Measurements from ENCODE around the gene HPS5. TPM values are rescaled to one million over a fixed set of nuclear protein-coding genes. Genes with fewer than 3 reads are reported as not detected.

The HPS5 gene
- total and polyA plus RNA-seq, 2 of the 13 experiments (the other 11 are each of a cell fraction or from before 2014, with no cell fraction given): 6.6 to 25.5 TPM

DNA sequence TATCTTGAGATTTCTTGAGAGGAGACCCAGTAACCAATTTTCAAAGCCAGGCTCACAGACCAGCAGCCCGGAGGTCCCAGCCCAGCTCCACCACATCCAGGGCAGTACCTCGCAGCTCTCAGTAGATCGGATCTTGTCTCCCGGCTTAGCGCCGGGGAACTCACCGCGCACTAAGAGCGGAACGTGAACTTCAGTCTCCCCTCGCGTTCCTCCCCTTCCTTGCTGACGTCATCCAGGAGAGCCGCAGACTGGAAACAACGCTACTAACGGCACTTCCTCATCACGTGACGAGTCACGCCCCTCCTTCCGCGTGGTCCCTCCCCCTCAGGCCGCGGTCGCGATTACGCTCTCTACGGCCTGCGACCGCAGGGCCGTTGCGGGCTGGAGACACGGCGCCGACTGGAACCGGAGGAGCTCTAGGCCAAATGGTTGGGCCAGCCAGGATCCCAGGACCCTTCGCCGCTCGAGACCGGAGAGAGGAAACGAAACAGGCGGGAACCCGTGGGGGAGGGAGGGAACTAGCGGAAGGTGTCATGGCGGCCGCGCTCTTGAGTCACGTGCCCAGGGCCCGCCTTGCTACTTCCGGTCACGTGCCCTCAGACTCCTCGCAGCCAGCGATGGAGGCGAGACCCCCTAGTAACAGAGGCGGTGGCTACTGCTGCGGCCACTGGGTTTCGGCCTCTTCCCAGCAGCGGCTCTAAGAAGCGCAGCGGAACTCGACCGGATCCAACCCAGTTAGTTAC is at the start of gene HPS5, which contains the start of gene GTF2H1 (continued):
- TF ChIP-seq ZNF740 (CRISPR knock-in tag; IDR thresholded peaks at IDR 0.05) (peak; percentile 80; the same call in 1 of the 2 replicates), MLX (CRISPR knock-in tag; IDR thresholded peaks at IDR 0.05) (peak; percentile 86), MIER2 (CRISPR knock-in tag; IDR thresholded peaks at IDR 0.05) (0 out of 2 replicates have a peak, but pooled peaks have one; percentile 39), PCBP2 (optimal IDR thresholded peaks at IDR 0.05; ENCODE audit: low read depth, low read length, poor library complexity, severe bottlenecking) (no peak), HES4 (CRISPR knock-in tag; IDR thresholded peaks at IDR 0.05; ENCODE audit: borderline replicate concordance) (peak; percentile 87), HNRNPL (IDR thresholded peaks at IDR 0.05; ENCODE audit: low read depth, low read length) (no peak), ZNF558 (CRISPR knock-in tag; IDR thresholded peaks at IDR 0.05; ENCODE audit: borderline replicate concordance) (peak; percentile 86; the same call in 1 of the 2 replicates), BCL3 (CRISPR knock-in tag; IDR thresholded peaks at IDR 0.05) (peak; percentile 97), GZF1 (CRISPR knock-in tag; IDR thresholded peaks at IDR 0.05) (peak; percentile 68; the same call in 1 of the 2 replicates)
- TF ChIP-seq, protein P1, sequence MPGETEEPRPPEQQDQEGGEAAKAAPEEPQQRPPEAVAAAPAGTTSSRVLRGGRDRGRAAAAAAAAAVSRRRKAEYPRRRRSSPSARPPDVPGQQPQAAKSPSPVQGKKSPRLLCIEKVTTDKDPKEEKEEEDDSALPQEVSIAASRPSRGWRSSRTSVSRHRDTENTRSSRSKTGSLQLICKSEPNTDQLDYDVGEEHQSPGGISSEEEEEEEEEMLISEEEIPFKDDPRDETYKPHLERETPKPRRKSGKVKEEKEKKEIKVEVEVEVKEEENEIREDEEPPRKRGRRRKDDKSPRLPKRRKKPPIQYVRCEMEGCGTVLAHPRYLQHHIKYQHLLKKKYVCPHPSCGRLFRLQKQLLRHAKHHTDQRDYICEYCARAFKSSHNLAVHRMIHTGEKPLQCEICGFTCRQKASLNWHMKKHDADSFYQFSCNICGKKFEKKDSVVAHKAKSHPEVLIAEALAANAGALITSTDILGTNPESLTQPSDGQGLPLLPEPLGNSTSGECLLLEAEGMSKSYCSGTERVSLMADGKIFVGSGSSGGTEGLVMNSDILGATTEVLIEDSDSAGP (CRISPR knock-in tag; IDR thresholded peaks at IDR 0.05; ENCODE audit: borderline replicate concordance): peak; percentile 96; the same call in 1 of the 2 replicates
- TF ChIP-seq, protein P2, sequence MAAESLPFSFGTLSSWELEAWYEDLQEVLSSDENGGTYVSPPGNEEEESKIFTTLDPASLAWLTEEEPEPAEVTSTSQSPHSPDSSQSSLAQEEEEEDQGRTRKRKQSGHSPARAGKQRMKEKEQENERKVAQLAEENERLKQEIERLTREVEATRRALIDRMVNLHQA (CRISPR knock-in tag; IDR thresholded peaks at IDR 0.05): 0 out of 2 replicates have a peak, but pooled peaks have one; percentile 54
- TF ChIP-seq, protein P3, sequence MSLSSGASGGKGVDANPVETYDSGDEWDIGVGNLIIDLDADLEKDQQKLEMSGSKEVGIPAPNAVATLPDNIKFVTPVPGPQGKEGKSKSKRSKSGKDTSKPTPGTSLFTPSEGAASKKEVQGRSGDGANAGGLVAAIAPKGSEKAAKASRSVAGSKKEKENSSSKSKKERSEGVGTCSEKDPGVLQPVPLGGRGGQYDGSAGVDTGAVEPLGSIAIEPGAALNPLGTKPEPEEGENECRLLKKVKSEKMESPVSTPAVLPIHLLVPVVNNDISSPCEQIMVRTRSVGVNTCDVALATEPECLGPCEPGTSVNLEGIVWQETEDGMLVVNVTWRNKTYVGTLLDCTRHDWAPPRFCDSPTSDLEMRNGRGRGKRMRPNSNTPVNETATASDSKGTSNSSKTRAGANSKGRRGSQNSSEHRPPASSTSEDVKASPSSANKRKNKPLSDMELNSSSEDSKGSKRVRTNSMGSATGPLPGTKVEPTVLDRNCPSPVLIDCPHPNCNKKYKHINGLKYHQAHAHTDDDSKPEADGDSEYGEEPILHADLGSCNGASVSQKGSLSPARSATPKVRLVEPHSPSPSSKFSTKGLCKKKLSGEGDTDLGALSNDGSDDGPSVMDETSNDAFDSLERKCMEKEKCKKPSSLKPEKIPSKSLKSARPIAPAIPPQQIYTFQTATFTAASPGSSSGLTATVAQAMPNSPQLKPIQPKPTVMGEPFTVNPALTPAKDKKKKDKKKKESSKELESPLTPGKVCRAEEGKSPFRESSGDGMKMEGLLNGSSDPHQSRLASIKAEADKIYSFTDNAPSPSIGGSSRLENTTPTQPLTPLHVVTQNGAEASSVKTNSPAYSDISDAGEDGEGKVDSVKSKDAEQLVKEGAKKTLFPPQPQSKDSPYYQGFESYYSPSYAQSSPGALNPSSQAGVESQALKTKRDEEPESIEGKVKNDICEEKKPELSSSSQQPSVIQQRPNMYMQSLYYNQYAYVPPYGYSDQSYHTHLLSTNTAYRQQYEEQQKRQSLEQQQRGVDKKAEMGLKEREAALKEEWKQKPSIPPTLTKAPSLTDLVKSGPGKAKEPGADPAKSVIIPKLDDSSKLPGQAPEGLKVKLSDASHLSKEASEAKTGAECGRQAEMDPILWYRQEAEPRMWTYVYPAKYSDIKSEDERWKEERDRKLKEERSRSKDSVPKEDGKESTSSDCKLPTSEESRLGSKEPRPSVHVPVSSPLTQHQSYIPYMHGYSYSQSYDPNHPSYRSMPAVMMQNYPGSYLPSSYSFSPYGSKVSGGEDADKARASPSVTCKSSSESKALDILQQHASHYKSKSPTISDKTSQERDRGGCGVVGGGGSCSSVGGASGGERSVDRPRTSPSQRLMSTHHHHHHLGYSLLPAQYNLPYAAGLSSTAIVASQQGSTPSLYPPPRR (CRISPR knock-in tag; IDR thresholded peaks at IDR 0.05; ENCODE audit: borderline replicate concordance): peak; percentile 83
